OCI-LY7 (cell line): Measurements from ENCODE around the gene CHCHD4. TPM values are rescaled to one million over a fixed set of nuclear protein-coding genes. Genes with fewer than 3 reads are reported as not detected.

Experiments used
- BruUV-seq: library from RNA; stranded (reverse); fragments of 400-500 nt; replicated peaks from 2 replicates; lab custom pipeline; 2021; lab: Mats Ljungman, UMichigan
- CTCF ChIA-PET: fragments of 300-600 bp; sonication (Branson Sonifier 250); formaldehyde crosslinking; loops from one replicate; lab custom pipeline; 2022; ENCODE audit warnings: antibody characterized with exemption; ENCODE audit not compliant: unreplicated experiment; lab: Charles Lee
- POLR2A ChIA-PET: fragments of 300-600 bp; sonication (Branson Sonifier 250); formaldehyde crosslinking; loops from one replicate; lab custom pipeline; 2022; ENCODE audit warnings: antibody characterized with exemption; lab: Charles Lee
- DNase-seq: peaks from one replicate; pipeline ENCODE4 v3.0.0-alpha.2; 2015; ENCODE audit warnings: low spot score
- H2AFZ ChIP-seq: fragments of 200-600 bp; sonication (generic), shearing (Covaris generic); 2 replicates; pipeline ENCODE4 v1.6.1; 2014; ENCODE audit warnings: mild to moderate bottlenecking, antibody characterized with exemption, low read length, moderate library complexity
- H3K27ac ChIP-seq: fragments of 200-600 bp; sonication (generic); 2 replicates; pipeline ENCODE4 v1.5.1; 2014; ENCODE audit warnings: mixed run types, low read depth, mild to moderate bottlenecking, moderate library complexity, low read length, inconsistent platforms; ENCODE audit not compliant: poor library complexity, severe bottlenecking
- H3K36me3 ChIP-seq: fragments of 200-600 bp; sonication (generic); 2 replicates; pipeline ENCODE4 v1.6.1; 2014; ENCODE audit warnings: mild to moderate bottlenecking, antibody characterized with exemption, low read length, moderate library complexity, mixed read lengths; ENCODE audit not compliant: insufficient read depth
- H3K4me1 ChIP-seq: fragments of 200-600 bp; sonication (generic); 2 replicates; pipeline ENCODE4 v1.5.1; 2014; ENCODE audit warnings: mild to moderate bottlenecking, low read length; ENCODE audit not compliant: insufficient read depth, poor library complexity, severe bottlenecking
- H3K4me2 ChIP-seq: fragments of 200-600 bp; sonication (generic); 2 replicates; pipeline ENCODE4 v1.6.1; 2014; ENCODE audit warnings: mild to moderate bottlenecking, low read length
- H3K4me3 ChIP-seq: fragments of 200-600 bp; sonication (generic); 2 replicates; pipeline ENCODE4 v1.5.1; 2014; ENCODE audit warnings: mild to moderate bottlenecking, low read depth, low read length; ENCODE audit not compliant: poor library complexity, severe bottlenecking
- H3K79me2 ChIP-seq: fragments of 200-600 bp; sonication (generic); 2 replicates; pipeline ENCODE4 v1.6.1; 2016; ENCODE audit warnings: low read depth, mild to moderate bottlenecking, low read length, moderate library complexity, mixed read lengths; ENCODE audit not compliant: insufficient read depth
- H3K9me2 ChIP-seq: fragments of 200-600 bp; sonication (generic); 2 replicates; pipeline ENCODE4 v1.6.1; 2016; ENCODE audit warnings: mild to moderate bottlenecking, low read length, mixed read lengths; ENCODE audit not compliant: insufficient read depth
- H3K9me3 ChIP-seq: fragments of 200-600 bp; sonication (generic); 2 replicates; pipeline ENCODE4 v1.6.1; 2014; ENCODE audit warnings: mild to moderate bottlenecking, mixed run types, low read length, mixed read lengths
- H4K20me1 ChIP-seq: fragments of 200-600 bp; sonication (generic); 2 replicates; pipeline ENCODE4 v1.6.1; 2014; ENCODE audit warnings: mild to moderate bottlenecking, antibody characterized with exemption, low read length, moderate library complexity, mixed read lengths; ENCODE audit not compliant: insufficient read depth
- CTCF ChIP-seq: fragments of 200-600 bp; sonication (generic); conservative IDR thresholded peaks from 2 replicates; pipeline ENCODE4 v1.5.1; 2014; ENCODE audit warnings: mild to moderate bottlenecking, antibody characterized with exemption, low read length, moderate library complexity, mixed read lengths
- EZH2phosphoT487 ChIP-seq: fragments of 200-600 bp; sonication (generic); IDR thresholded peaks from 2 replicates; pipeline ENCODE4 v1.6.1; 2018; ENCODE audit warnings: low read depth, borderline replicate concordance, mild to moderate bottlenecking, mixed run types, antibody characterized with exemption, low read length, moderate library complexity, mixed read lengths
- intact Hi-C: fragments of 100-400 bp; cut with micrococcal nuclease; formaldehyde crosslinking; loops from one replicate; pipeline ENCODE4 v1.10.0; 2022; ENCODE audit not compliant: unreplicated experiment
- total RNA-seq, 2 experiments: library from RNA; depleted of rRNA in 1 of 2; stranded (reverse); fragments of >200 nt in 1 of 2; shearing (Covaris generic) in 1 of 2; gene quantifications; 2 replicates each; pipeline ENCODE4 v1.2.3, GENCODE V29; 2014 to 2022

Gene CHCHD4
- total RNA-seq, 2 experiments from 2014 or later = 19.8 to 27.1 TPM

- no peaks in the 10 kb centered on the region for H3K36me3 ChIP-seq
- H3K9me2 ChIP-seq = no peaks in the 10 kb centered on the region
- no peak overlapping the region for H3K4me2 ChIP-seq
- no peaks in the 10 kb centered on the region for H3K79me2 ChIP-seq
- ChIA-PET CTCF (no interaction called here), POLR2A (interaction anchor here (0.7 kb wide), 1 partner anchor 1938 kb away, joined by 3 read pairs; no protein-coding TSS in a partner anchor)
- TF ChIP-seq CTCF (no peak), EZH2phosphoT487 (no peak)
- H3K4me1 ChIP-seq = no peaks in the 10 kb centered on the region
- no TSS peak for BruUV-seq
- intact Hi-C loops = no loop called here
- no peak for DNase-seq
- no peak overlapping the region for H2AFZ ChIP-seq
- H3K27ac ChIP-seq = no peak overlapping the region
- no peaks in the 10 kb centered on the region for H3K9me3 ChIP-seq
- H4K20me1 ChIP-seq = no peaks in the 10 kb centered on the region
- H3K4me3 ChIP-seq = no peak overlapping the region
Observed at GRCh38 chr3:14063152-14063551, 61.5 kb downstream of the CHCHD4 start.

Other genes starting within 250 kb of the CHCHD4 start
- gene WNT7A, start 244.8 kb downstream of the CHCHD4 start, total RNA-seq (2014; rRNA removed; shearing (Covaris generic)) = not detected in 2 replicates
- gene WNT7A, start 244.8 kb downstream of the CHCHD4 start, total RNA-seq (2022) = not detected in 2 replicates
- gene TMEM43, start 182 bp upstream of the CHCHD4 start, total RNA-seq (2014; rRNA removed; shearing (Covaris generic)) = 22.2 and 23.3 TPM in 2 replicates
- gene TMEM43, start 182 bp upstream of the CHCHD4 start, total RNA-seq (2022) = 19.6 and 19.7 TPM in 2 replicates
- gene XPC, start 53.7 kb upstream of the CHCHD4 start, total RNA-seq (2014; rRNA removed; shearing (Covaris generic)) = 22.7 and 30.2 TPM in 2 replicates
- gene XPC, start 53.7 kb upstream of the CHCHD4 start, total RNA-seq (2022) = 38.6 and 44.1 TPM in 2 replicates
- gene LSM3, start 53.9 kb upstream of the CHCHD4 start, total RNA-seq (2014; rRNA removed; shearing (Covaris generic)) = 12.4 and 15.6 TPM in 2 replicates
- 21.0 and 21.9 TPM in 2 replicates for gene LSM3, start 53.9 kb upstream of the CHCHD4 start, total RNA-seq (2022)